ENCODE results near the gene CCDC197. TPM values are rescaled to one million over a fixed set of nuclear protein-coding genes. Genes with fewer than 3 reads are reported as not detected.

CCDC197 gene
- total and polyA plus RNA-seq, 2 of the 4 experiments (the other 2 are of a cell fraction) = not detected

DNA sequence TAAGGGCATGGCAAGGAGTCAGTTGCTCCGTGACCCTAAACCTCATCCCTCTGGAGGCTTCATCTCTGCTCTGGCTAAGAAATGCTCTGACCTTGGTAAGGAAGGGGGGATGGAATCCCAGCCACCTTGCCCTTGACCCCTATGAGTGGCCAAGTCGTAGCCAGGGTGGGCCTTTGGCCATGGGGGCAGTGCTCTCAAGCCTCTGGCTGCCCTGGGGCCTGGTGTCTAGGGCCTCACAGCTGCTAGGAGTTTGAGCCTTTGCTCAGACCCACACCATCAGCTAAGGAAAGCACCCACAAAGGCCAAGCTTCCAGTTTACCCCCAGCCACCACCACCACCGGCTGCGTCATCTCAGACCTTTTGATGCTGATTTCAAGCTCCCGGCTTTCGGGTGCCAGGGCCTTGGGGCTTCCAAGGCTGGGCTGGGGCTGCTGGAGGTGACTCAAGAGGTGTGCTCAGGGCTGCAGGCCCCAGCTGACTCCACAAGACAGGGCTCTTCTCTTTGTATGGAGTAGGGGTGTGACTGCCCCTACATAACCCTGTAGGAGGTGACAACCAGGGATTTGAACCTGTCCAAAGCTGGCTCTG is 24.4 kb upstream of the CCDC197 start:
- H2BK120ac ChIP-seq (ENCODE audit: low read depth, low read length) = no peak overlapping the region
- ATAC-seq (ENCODE audit: low read depth) (no peak), DNase-seq (no peak)
- H2AFZ ChIP-seq (replicated peaks; ENCODE audit: low read length, poor library complexity) = no peak overlapping the region
- H3K4ac ChIP-seq (ENCODE audit: low read depth, low read length) = no peak overlapping the region
- H3K56ac ChIP-seq (ENCODE audit: extremely low read depth, insufficient read depth, low read length) = no peak overlapping the region
- peaks cover 7% of the 10 kb centered on the region; the same call in 1 of the 2 replicates for H3K9me1 ChIP-seq (ENCODE audit: insufficient read depth, low read length)
- in situ Hi-C loops (cut with MboI; ENCODE audit: low sequenced_read_pairs) (no loop called here), intact Hi-C loops (cut with micrococcal nuclease) (no loop called here), dilution Hi-C loops (cut with HindIII; ENCODE audit: low sequenced_read_pairs, unreplicated experiment) (no loop called here)
- ChIA-PET POLR2A (ENCODE audit: unreplicated experiment) (no interaction called here), CTCF (no interaction called here)
- H4K8ac ChIP-seq (ENCODE audit: low read depth in 2 of 2, low read length in 2 of 2) = no peak overlapping the region
- H2AK9ac ChIP-seq (replicated peaks; ENCODE audit: low read depth, low read length, poor library complexity) = no peak overlapping the region
- H3K9ac ChIP-seq (ENCODE audit: low read depth, low read length) = no peak overlapping the region
- TF ChIP-seq SMC3 (IDR thresholded peaks at IDR 0.05; ENCODE audit: low read depth, low read length) = no peak
- TF ChIP-seq, protein P1, sequence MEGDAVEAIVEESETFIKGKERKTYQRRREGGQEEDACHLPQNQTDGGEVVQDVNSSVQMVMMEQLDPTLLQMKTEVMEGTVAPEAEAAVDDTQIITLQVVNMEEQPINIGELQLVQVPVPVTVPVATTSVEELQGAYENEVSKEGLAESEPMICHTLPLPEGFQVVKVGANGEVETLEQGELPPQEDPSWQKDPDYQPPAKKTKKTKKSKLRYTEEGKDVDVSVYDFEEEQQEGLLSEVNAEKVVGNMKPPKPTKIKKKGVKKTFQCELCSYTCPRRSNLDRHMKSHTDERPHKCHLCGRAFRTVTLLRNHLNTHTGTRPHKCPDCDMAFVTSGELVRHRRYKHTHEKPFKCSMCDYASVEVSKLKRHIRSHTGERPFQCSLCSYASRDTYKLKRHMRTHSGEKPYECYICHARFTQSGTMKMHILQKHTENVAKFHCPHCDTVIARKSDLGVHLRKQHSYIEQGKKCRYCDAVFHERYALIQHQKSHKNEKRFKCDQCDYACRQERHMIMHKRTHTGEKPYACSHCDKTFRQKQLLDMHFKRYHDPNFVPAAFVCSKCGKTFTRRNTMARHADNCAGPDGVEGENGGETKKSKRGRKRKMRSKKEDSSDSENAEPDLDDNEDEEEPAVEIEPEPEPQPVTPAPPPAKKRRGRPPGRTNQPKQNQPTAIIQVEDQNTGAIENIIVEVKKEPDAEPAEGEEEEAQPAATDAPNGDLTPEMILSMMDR (conservative IDR thresholded peaks at IDR 0.05; ENCODE audit: low read depth, low read length) = no peak
- H3K27me3 ChIP-seq (ENCODE audit: control insufficient read depth, insufficient read depth, low read length) = peaks cover 2% of the 10 kb centered on the region; the same call in 1 of the 2 replicates
- H4K20me1 ChIP-seq (ENCODE audit: insufficient read depth, low read length) = no peaks in the 10 kb centered on the region
- H3K79me1 ChIP-seq (ENCODE audit: low read depth in 1 of 2, low read length in 2 of 2) = no peaks in the 10 kb centered on the region
- H3K9me3 ChIP-seq (ENCODE audit: control insufficient read depth, insufficient read depth, low read length) = no peaks in the 10 kb centered on the region
- H2BK20ac ChIP-seq (ENCODE audit: low read depth, low read length) = no peak overlapping the region
- H3K27ac ChIP-seq (ENCODE audit: insufficient read depth, low read length) = no peak overlapping the region
- no peak overlapping the region for H4K5ac ChIP-seq (ENCODE audit: low read depth, low read length)
- H2BK15ac ChIP-seq (ENCODE audit: low read depth, low read length) = no peak overlapping the region
- H3K4me1 ChIP-seq (ENCODE audit: control insufficient read depth, insufficient read depth, low read length) = peaks cover 7% of the 10 kb centered on the region
- BruUV-seq (replicated peaks) = no TSS peak
- no peak overlapping the region for H2BK5ac ChIP-seq (ENCODE audit: low read depth, low read length, poor library complexity, severe bottlenecking)
- no peaks in the 10 kb centered on the region for H3K36me3 ChIP-seq (ENCODE audit: control insufficient read depth, insufficient read depth, low read length)
- H3K4me3 ChIP-seq (ENCODE audit: insufficient read depth, low read depth, low read length) = no peak overlapping the region
- H3K14ac ChIP-seq (replicated peaks; ENCODE audit: low read depth, low read length) = no peak overlapping the region
- no peak overlapping the region for H4K91ac ChIP-seq (ENCODE audit: insufficient read depth, low read depth, low read length)
- WGBS, 2 experiments (ENCODE audit: extremely low coverage in 2 of 2, insufficient read length in 1 of 2) = 100% methylated on average over 4 of the region's 6 CpGs; no CpG with 5 or more reads in 1 of the 2 experiments
- no peak overlapping the region for H2AK5ac ChIP-seq (ENCODE audit: low read depth, low read length)
- no peak overlapping the region for H3K23ac ChIP-seq (ENCODE audit: low read depth, low read length)
- H3K18ac ChIP-seq (ENCODE audit: low read depth, low read length) = no peak overlapping the region
- H3K4me2 ChIP-seq (ENCODE audit: low read depth, low read length) = no peak overlapping the region

All from IMR-90 (cell line).